HG03060 (cell line): ENCODE measurements around the gene FAM3A.
A peak's percentile ranks its signal among the peaks of the same experiment; 100 is the strongest.
"Not testable (repeated sequence)": the region's sequence is repeated elsewhere in the genome, so short reads cannot be mapped to it uniquely, and the experiment has no call there.

Experiments
- ATAC-seq: cut with Tn5 transposase; IDR thresholded peaks from one replicate; pipeline ENCODE4 v1.9.1; 2021; ENCODE audit warnings: low read depth, moderate number of reproducible peaks; ENCODE audit not compliant: unreplicated experiment

The FAM3A gene

GRCh38 chrX:154506483-154507332 is 9.3 kb downstream of the FAM3A start:
- ATAC-seq: no peak

GRCh38 chrX:154505734-154506133 is 10.3 kb downstream of the FAM3A start:
- ATAC-seq: no peak

- no peak for ATAC-seq
Observed at GRCh38 chrX:154502989-154503388, 13.0 kb downstream of the FAM3A start.

- ATAC-seq: no peak
Observed at GRCh38 chrX:154502098-154502497, 13.9 kb downstream of the FAM3A start.

DNA sequence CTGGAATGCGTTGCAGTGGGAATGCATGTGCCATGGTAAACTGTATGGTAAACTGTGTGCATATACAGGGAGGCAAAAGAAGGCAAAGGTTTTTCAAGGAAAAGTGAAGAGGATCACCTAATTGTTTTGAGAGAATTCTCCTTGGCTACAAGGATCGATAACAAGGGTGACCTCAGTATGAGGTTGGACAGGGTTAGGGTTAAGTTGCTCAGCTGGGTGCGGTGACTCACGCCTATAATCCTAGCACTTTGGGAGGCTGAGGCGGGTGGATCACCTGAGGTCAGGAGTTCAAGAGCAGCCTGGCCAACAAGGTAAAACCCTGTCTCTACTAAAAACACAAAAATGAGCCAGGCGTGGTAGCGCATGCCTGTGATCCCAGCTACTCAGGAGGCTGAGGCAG is 14.6 kb downstream of the FAM3A start:
- ATAC-seq: not testable (repeated sequence)

DNA sequence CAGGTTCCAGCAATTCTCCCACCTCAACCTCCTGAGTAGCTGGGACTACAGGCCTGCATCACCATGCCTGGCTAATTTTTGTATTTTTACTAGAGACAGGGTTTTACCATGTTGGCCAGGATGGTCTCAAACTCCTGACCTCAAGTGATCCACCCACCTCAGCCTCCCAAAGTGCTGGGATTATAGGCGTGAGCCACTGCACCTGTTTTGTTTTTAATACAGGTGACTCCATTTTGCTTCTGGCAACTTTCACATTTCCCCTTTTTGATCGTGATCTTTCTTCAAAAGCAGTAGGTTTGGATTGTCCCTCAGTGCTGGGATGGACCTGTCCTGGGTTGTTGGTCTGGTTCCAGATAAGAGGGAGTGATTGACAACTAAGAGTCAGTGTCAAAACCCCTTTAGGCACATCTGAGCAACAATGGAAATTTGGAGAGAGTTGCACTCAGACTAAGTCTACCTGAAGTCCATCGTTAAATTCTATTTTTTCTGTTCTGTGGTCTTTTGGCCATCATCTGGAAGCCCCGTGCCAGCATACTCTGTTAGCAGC is 19.4 kb downstream of the FAM3A start:
- ATAC-seq: not testable (repeated sequence)

DNA sequence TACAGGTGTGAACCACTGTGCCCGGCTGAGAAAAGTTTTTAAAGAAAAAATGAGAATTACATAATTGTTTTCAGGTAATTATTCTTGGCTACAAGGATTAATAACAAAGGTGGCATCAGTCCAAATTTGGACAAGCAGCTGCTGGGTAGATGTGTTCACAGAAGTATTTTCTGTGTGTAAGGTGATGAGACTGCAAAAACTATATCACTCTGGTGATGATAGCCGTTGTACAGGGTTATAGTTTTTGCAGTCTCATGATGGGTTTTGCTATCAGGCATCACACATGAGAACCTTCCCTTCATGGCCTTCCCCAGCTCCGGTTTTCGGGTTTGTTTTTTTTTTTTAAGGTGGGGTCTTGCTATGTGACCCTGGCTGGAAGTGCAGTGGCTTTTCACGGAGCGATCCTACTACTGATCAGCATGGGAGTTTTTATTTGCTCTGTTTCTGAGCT is 20.5 kb downstream of the FAM3A start:
- no peak for ATAC-seq

GRCh38 chrX:154494715-154495114 is 21.3 kb downstream of the FAM3A start:
- ATAC-seq: no peak

DNA sequence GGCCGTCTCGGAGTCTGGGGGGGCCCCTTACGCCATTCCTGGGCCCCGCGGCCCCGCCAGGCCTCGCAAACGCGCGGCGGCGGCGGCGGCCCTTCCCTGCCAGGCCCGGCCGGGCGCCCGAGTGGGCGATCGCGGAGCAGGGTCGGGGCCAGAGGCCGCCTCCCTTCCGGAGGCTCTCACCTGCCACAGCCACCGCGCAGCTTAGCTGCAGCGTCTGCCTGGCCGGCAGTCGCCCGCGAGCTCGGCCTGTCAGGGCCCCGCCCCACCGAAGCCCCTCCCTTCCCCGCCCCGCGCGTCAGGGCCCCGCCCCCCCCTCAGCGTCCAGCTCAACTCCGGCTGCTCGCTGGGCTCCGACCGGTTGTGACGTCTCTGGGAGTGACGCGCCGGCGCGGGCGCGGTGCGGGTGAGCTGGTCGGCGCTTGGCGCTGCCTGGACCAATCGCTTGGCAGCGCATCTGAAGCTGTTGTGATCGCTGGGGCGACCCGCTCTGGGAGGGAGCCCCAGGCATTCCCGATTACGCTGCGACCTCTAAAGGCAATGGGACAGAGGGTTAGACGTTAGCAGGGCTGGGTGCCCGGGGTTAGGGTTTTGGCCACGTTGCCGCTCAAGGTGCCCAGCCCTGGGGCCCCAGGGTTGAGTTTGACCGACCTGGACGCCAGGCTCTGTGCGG is 25.5 kb downstream of the FAM3A start, which contains the start of gene SLC10A3:
TSS of gene SLC10A3 (minus strand) at position 216 of the 670 bp plus-strand sequence. CDS start 1,689 bp downstream, outside the sequence.
- ATAC-seq: peak; percentile 65

GRCh38 chrX:154490021-154490413 is 26.0 kb downstream of the FAM3A start:
- ATAC-seq: peak; percentile 11

DNA sequence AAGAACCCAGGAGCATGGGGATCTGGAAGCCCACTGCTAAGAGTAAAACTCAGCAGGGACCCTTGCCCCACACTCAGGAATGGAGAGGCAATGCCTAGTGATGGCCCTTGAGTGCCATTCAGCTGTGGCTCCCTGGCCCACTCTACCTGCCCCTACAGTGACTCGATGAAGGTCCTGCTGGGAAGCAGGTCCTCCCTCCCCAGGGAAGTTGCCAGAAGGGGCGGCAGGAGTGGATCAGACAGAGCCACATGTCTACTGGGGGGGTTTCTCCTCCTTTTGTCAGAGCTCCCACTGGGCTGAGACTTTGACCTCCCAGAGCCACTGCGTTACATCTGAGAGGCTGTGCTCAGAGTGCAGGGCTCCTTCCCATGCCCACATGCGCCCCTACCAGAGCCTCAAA is 26.9 kb downstream of the FAM3A start:
- ATAC-seq: no peak

GRCh38 chrX:154488336-154489075 is 27.5 kb downstream of the FAM3A start:
- no peak for ATAC-seq

DNA sequence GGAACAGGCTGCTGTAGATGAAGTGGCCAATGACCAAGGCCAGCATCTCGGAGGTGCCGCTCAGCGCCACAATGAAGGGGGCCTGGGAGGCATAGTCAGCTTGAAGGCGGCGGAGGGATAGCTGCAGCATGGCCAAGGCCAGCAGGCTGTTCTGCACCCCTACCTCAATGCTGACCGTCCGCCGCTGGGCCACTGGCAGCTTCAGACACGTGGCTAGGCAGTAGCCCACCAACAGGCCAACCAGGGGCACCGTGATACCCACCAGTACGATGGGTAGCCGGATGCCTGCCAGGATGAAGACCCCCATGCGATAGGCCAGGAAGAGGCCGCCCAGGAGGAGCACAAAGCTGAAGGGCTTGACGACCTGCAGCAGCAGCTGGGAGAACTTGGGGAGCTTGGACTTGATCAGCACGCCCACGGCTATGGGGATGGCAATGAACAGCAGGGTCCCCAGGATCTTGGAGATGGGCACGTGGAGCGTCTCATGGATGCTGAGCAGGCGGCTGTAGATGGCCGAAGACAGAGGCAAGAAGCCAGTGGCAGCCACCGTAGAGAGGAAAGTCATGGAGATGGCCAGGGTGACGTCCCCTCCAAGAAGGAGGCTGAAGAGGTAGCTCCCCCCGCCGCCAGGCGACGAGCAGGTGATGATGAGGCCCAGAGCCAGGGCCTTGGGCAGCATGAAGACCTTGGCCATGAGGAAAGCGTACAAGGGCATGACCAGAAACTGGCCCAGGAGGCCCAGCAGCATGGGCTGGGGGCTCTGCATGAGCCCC is 28.3 kb downstream of the FAM3A start:
- ATAC-seq: no peak

- no peak for ATAC-seq
Observed at GRCh38 chrX:154486396-154487207, 29.4 kb downstream of the FAM3A start, which contains the start of gene UBL4A. TSS of gene UBL4A (minus strand) at chrX:154486615. CDS start at chrX:154486584, 31 bp downstream.

GRCh38 chrX:154486052-154486395 is 30.0 kb downstream of the FAM3A start:
- no peak for ATAC-seq

DNA sequence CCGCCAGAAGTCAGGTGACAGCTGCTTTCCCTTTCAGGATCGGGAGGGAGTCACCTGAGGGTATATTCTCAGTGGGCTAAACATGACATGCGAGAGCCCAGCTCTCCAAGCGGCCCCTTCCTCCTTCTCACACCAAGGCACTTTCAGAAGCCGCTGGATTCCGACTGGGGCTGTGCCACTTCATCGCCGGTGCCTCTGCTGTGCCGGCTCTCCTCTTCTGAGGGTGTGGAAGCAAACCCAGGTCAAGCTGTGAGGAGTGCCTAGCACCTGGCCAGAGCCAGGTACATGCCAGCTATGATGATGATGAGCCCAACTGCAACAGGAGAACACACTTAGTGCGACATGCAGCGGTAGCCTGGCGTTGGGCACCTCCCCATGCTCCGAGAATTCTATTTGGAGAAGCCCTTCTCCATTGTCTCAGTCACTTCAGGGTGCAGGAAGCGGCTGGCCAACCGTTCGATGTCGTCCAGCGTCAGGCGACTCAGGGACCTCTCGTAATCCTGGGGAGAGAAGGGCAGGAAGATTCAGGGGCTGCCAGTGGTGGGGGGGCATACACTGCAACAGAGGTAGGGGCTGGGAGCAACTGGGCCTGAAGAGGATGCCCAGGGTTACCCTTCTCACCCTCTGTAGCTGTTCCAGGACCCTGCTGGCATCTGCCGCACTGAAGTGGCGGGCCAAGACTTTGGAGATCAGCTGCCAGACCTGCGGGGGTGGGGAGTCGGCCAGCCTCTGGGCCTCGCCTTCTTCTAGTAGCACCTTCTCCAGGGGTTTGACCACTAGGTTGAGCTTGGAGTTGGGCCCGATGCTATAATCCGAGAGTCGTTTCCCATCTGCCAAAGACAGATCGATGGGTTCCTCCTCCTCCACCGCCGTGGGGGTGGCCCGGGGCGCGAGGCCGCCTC is 30.6 kb downstream of the FAM3A start:
- ATAC-seq: no peak

DNA sequence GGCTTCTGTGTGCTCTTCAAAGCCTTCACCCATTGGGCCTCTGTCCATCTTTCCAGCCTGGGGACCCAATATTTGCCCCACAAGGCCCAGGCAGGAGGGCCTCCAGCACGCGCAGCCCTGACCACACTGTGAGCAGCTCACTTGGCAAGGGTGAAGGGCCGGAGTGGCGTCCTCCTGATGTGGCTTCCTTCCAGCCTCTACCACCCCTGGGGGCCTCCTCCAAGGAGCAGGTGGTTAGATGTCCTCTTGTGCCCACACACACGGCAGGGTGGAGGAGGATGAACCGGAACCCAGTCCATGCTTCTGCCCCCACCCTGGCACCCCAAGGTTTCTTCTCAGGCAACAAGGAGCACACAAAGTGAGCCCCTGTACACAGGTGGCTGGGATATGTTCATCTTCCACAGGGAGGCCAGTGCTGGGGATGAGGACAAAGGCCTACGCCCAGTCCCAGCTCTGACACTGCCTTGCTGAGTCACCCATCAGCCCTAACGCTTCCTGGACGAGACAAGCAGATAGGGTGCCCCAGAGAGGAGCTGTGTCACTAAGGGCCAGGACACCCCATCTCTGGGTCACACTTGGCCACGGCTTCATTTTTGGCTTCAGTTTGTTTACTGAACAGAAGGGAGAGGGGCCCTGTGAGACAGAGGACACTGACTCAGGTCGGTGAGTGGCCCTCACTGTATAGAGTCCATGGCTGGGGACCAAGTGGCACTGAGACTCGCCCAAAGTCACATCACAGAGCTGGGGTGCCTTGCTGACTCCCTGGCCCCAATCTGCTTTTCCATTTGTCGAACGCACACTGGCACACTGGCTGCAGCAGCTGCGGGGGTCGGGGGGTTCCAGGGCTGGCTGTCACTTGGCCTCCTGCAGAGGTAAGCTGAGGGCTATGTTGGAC is 31.5 kb downstream of the FAM3A start:
- no peak for ATAC-seq
